Activated CD4-positive, alpha-beta T cell treated with anti-CD3 and anti-CD28 coated beads for 1 hour (primary cell): ENCODE measurements around the gene MDM1.

Experiments
- DNase-seq: peaks from one replicate; pipeline ENCODE4 v3.0.0-alpha.2; 2020

Gene MDM1

DNA sequence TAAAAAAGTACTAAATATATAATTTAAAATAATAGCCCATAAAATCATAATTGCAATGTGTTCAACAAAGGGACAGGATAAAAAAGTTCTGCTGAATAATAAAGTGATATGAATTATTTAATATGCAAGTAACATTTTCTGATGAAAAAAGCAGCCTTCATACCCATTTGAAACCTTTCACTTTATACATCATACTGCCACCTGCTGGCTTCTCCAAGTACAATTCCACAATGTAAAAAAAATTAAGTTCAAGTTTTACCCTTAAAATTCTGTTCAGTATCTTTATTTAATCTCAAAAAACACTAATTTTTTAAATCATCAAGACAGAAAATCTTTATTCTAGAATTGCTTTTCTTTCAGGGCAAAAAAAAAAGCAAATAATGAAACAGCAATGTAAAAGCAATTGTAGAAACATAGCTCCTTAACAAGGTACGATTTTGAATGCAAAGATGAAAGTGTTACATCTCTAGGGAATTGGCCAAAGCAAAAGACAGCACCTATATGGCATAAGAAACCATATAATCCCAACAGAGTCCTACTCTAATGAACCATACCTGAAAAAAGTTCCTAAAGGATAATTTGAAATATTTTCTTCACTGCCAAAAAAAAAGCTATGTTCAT lies 15.0 kb downstream of the MDM1 start:
- no peak for DNase-seq

DNA sequence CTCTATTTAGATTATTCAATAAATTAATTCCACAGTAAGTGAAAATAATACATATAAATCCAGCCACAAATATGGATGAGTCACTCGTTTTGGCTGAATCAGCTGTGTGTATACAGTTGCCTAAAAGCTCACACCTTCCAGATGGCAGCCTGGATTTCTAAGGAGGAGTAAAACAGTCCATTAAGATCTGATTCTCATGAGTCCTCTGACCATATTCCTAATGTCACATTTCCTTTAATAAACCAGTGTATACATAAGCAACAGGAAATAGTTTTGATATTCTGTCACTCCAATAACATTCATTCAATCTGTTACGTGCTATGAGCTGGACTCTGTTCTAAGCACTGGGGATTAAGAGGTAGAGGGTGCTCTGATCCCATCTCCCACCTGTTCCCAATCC lies 21.8 kb downstream of the MDM1 start:
- DNase-seq: no peak

DNA sequence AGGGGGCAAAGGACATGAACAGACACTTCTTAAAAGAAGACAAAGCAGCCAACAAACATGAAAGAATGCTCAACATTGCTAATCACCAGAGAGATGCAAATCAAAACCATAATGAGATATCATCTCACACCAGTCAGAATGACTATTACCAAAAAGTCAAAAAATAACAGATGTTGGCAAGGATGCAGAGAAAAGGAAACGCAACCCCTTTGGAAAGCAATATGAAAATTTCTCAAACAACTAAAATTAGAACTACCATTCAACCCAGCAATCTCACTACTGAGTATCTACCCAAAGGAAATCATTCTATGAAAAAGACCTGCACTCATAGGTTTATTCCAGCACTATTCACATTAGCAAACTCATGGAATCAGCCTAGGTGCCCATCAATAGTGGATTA lies 25.6 kb downstream of the MDM1 start:
- no peak for DNase-seq

DNA sequence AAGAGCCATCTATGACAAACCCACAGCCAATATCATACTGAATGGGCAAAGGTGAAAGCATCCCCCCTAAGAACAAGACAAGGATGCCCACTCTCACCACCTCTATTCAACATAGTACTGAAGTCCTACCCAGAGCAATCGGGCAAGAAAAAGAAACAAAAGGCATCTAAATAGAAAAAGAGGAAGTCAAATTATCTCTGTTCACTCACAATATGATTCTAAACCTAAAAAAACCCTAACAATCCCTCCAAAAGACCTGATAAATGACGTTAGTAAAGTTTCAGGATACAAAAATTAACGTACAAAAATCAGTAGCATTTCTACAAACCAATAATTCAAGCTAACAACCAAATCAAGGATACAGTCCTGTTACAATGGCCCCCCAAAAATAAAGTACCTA lies 26.9 kb downstream of the MDM1 start:
- no peak for DNase-seq

DNA sequence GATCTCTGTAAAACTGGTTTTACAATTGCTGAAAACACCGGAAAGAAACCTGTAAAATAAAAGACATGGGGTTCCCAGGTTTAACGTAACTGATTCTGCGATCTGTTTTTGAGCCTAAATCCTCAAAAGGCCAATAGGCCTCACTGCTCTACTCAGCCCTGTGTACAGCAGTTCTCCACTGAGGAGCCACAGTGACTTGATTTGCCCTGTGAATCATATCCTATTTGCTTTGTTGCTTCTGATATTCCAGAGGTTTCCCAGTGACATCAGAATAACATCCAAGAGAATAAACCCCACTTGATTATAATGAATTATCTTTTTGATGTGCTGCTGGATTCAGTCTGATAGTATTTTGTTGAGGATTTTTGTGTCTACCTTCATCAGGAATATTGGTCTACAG lies 27.5 kb downstream of the MDM1 start:
- no peak for DNase-seq

DNA sequence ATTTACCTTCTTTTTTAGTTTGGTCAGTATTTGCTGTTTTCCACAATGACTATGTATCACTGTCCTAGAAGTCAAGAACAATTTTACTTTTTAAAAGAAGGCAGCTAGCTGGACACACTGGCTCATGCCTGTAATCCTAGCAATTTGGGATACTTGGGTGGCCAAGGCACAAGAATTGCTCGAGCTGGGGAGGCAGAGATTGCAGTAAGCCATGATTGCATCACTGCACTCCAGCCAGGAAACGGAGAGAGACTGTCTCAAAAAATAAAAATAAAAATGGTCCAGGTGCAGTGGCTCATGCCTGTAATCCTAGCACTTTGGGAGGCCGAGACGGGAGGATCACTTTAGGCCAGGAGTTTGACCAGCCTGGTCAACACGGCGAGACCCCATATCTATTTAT lies 28.3 kb downstream of the MDM1 start:
- no peak for DNase-seq

DNA sequence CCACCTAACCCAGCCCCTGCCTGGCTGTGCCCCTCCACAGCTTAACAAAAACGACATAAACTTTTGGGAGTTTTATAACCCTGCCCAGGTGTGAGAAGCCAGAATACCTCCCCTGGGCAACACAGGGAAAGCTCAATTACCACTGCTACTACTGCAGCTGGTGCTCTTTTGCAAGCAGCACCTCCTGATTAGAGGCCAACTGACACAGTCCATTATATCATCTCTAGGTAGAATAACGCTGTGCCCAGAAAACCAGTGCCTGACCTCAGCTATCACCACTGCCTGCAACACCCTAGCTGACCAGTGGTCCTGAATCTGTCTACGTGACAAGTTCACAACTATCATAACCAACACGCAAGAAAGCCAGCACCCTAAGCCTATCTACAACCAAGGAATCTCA lies 34.2 kb downstream of the MDM1 start:
- no peak for DNase-seq

DNA sequence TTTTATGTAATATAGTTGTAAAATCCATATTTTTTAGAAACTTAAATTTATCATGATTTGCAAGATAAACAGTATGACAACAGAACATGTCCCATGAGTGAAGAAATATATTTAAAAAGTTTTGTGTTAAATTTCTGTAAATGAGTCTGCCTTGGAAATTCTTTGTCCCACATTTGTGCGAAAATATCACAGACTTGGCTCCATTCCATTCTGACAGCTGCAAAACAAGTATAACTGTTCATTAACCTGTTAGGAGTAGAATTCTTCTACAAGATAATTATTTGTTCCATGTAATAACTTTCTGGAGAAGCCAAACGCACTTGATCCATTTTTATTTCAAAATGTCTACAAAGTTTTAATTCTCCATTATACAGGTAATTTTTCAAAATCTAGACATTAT lies 37.9 kb downstream of the MDM1 start:
- DNase-seq: no peak

DNA sequence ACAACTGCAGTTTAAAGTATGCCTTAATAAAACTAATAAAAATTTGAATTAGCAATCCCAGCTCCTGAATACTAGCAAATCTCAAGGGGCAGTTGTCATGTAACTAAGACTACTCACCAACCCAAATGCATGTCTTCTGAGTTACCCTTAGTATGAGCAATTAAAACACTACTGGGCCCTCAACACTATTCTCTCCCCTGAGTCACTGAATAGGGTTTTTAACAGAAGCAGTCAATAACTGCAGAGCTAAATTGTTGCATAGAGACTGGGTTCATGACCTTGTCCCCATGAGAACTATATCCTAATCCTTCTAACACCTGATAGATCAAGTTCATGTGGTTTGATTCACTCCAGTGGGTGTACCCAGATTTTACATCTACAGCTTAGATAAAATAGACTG lies 38.8 kb downstream of the MDM1 start:
- no peak for DNase-seq

DNA sequence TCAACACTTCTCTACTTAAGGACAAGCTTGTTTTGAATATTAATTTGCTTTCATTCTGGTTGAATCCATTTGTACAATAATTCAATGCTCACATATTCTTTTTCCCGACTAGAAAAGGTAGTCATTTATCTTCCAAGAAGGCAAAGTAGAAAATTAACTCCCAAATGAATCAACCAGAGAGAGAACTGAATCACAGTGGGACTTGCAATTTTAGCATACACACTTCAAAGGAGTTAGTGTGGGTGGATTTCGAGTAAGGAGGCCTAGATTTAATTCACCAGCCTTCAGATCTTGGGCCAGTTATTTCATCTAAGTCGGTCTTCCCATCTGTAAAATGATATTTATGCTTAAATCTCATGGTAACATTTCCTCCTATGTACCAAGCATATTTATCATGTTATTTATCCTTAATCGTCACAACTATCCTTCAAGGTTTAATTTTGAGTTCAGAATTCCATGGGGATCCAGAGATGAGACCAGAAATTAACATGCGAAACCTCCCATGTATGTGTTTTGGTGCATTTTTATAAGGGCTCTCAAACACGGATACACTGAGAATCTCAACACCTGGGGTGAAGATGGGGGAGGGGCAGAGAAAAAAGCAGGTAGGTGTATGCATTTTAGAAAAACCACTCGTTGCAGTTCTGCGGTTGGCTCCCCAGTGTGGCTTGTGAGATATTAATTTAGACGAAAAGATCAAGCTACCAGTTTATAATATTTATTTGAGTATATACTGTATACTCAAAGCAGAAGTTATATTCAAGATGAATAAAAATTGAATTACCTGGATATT lies 39.8 kb downstream of the MDM1 start:
- DNase-seq: no peak

DNA sequence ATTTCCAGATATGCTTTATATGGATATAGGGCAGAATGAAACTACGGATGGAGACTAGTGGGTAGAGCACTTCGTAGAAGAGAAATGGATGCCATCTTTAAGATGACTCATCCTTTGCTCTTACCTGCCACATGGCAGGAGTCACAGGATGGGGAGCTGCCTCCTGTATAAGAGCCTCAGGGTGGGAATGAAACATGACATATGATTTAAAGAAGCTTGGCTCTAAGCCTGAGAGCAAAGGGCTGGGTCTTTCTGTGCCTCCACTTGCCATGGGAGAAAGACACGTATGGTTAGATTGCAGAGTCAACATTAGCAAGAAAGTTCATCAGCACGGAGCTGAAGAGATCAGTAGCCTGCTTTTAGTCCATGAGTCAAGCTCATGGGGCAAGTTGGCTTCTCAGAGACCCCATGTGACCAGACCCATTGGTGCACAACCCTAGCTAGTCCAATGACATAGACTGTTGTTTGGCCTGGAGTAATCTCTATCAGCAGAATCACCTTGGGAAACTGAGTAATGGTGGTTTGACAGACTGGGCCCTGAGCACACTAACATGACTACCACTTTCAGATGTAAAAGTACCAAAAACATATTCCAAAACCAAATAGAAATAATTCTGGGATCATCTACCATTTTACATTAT lies 40.6 kb downstream of the MDM1 start:
- DNase-seq: no peak

DNA sequence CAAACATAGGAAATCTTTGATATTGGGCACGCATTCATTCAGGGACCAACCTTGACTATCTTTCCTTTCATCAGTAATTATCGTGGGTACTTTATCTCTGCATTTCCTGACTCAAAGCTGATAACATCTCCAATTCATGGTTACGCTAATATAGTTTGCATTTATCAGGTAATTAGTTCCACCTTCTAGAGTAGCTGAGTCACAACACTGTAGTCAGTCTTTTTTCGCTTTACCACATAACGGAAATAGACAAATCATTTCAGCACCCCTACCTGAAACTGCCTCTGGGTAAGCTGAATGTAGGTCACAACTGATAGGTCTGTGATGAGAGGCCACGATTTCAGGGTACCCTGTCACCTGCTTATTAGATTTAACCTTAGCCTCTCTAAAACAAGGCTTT lies 42.0 kb downstream of the MDM1 start:
- DNase-seq: no peak

DNA sequence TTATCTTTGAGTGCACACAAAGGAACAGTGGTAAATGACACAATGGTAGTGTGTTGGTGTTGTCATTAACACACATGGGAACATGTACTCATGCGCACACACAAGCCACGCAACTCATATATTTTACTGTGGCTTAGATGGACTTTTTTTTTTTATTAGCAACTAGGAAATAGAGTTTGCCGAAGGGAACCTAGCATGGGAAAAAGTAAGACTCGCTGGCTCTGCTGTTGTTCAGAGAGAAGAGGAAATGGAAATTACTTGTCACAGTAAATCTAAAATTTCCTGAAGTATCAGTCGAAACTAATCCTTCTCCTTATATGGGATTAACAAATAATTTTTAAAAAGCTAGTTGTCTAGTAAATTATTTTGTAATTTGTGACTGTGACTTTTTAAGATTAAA lies 45.1 kb downstream of the MDM1 start:
- DNase-seq: no peak

DNA sequence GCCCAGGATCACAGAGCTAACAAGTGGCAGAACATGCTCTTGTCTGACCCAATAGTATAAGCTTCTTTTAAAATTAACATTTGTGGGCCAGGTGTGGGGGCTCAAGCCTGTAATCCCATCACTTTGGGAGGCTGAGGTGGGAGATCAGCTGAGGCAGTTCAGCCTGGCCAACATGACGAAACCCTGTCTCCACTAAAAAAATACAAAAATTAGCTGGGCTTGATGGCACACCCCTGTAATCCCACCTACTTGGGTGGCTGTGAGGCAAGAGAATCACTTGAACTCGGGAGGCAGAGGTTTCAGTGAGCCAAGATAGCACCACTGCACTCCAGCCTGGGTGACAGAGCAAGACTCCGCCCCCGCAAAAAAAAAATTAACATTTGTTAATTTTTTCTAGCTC lies 45.8 kb downstream of the MDM1 start:
- no peak for DNase-seq

DNA sequence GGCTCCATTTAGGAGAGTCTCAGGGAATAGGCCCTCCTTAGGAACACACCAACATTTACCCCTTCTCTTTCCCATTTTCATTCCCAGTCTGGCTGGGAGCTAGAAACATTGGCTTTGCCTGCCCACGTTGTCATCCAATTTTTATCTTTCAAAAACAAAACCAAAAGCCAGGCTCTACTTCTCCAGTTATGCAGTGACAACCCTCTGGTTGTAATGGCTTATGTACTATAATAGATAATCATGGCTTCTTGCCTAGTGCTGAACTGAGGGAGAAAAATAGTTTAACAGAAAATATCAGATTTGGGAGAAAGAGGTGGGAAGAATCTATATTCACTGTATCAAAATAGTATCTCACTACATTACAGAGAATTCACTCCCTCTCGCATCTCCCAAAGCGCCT lies 46.6 kb downstream of the MDM1 start:
- DNase-seq: no peak

DNA sequence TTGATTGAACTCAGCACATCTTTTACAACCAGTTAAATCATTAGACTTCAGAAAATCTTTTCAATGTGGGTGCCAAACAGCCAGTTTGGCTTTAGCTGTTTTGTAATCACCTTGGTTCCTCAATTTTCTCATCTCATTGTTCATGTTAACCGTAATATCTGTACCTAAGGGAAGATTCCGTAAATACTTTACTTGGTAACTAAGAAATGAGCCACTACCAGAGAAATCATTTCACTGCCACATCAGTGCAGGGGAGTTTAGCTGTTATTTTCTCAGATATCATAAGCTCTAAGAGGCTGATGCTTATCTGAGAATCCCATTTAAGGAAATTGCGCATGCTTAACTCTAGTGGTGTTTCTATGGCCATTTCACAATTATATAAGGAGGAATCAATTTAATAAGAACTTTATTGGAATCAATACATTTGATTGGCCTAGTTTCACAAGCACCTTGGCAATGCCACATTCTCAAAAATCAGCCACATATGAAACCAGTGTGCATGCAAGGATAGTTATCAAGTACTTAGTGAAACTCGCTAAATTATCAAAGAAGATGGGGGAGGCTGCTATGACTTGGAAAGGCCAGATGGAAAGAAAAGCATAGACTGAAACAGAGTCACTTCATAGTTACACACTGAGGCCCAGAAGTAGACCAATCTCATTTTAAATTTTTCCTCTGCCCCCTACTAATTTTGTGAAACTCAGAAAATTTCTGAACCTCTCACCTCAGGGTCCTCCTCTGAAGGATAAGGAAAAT lies 50.7 kb downstream of the MDM1 start:
- DNase-seq: no peak

DNA sequence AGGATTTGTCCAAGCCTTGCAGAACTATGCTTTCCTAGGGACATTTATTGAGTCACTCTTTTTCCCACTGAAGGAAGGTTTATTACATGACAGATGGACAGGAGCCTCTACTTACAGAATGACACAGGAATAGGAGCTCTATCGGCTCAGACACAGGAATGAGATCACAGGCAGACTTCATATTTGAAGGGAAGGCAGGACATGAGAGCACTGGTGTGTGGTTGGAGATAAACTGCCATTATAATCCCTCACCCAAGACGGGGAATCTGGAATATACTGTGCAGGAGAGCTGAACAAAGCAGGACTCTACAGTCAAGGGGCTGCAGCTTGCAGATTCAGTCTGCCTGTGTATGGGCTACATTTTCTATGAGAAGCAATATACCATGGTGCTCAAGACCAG lies 51.9 kb downstream of the MDM1 start:
- no peak for DNase-seq

DNA sequence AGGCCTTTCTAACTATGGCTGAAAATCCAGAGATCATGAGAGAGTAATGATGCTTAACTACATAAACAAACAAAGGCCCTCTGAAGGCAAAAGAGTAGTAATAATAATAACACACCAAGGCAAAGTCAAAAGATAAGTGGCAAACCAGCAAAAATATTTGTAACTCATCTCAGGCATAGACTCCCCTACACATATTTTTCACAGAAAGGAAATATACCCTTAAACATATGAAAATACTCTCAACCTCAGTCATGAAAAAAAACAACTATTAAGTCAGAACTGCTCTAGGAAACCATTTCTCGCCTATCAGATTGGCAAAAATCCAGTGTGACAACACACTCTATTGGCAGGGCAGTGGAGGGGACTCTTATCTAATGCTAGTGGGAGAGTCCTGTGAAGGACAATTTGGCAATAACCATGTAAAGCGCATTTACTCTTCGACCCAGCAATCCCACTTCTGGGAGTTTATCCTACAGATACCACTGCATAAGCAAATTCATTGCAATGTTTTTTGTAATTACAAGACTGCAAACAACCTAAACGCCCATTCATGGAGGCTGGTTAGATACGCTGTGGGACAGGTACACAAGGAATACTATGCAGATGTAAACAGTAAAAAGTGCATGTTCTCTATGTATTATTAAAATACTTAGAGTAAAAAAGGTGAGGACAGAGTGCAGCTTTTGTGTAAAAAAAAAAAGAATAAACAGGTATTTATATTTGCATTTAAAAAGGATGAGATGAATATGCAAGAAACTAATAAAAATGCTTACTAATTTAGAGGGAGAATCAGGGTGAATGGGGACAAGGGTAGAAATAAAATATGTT lies 52.7 kb downstream of the MDM1 start:
- no peak for DNase-seq

DNA sequence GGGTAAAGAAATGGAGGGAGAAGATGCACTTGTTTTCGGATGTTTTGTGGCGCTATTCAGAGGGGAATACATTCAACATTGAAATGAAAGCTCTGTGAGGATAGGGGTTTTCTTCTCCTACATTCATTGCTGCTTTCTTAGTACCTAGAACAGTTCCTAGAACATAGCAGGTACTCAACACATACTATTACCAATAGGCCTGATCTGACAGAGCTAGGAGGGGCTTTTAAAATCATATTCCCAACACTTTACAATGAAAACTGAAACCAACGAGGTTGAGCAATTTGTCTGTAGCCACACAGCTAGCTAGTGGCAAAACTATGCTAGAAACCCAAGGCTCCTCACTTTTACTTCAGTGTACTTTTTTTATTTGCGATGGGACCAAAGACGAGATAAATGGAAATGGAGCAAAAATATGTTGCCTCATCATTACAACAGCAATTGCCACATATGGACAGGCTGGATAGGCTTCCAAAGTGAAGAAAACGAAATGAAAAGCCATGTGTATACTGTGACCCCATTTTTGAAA lies 55.7 kb downstream of the MDM1 start:
- DNase-seq: no peak

DNA sequence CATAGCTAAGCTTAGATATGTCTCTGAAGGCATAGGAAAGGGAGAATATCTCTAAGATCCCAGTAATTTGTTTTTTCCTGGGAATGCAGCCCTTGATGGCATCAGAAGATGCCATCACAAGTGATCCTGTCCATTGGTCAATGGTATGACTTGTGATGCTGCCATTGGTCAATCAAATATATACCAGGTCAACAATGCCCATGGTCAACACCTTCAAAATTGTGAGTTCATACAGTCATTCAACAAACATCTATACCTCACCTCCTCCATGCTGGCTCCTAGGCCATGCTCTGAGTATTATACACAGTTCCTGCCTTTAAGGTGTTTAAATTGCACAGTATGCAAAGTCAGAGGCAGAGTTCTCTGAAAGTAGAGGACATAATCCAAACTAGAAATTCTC lies 59.4 kb downstream of the MDM1 start:
- DNase-seq: no peak

DNA sequence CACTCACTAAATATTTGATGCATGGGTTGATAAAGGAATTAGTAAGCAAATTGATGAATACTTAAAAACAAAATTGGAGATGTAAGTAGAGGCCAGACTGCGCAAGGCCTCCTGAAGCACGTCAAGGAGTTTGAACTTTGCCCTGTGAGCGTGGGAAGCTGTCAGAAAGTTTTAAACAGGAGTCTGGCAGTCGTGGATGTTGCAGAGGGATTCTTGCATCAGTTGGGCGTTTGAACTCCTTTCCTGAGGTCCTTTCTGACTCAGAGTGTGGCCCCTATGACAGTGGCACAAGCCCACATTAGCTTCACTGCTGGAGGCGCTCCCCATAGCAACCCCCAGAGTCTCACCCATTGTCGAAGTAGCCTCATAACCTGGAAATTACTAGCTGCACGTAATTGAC lies 60.8 kb downstream of the MDM1 start:
- no peak for DNase-seq

DNA sequence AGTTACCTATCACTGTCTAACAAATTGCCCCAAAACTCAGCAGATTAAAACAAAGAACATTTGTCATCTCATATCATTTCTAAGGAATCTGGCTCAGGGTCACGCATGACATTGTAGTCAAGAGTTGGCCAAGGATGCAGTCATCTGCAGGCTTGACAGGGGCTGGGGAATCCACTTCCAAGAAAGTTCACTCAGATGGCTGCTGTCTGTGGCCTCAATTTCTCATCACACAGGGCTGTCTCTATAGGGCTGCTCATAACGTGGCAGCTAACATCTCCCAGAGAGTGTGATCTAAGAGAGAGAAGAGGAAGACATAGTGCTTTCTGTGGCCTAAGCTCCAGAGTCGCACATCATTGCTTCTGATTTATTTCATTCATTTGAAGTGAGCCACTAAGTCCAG lies 61.8 kb downstream of the MDM1 start:
- DNase-seq: no peak

DNA sequence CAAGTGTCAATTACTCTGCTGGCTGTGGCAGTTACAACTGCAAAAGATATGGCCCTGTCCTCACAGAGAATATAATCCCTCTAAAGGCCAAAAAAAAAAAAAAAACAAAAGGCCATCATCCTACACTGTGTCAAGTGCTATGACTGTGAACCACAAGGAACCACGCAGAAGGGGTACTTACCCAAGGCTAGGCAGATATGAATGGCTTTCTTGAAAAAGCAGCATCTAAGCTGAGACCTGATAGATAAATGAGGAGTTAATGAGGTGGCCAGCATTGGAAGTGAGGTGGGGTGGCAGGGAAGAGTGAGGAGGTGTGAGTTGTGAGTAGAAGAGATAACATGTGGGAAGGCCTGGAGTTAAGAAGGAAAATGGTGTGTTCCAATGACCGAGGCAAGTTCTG lies 62.4 kb downstream of the MDM1 start:
- no peak for DNase-seq
